HepG2 (cell line): ENCODE measurements around the gene HAGHL. TPM values are rescaled to one million over a fixed set of nuclear protein-coding genes. Genes with fewer than 3 reads are reported as not detected.

Source experiments
- CEBPB ChIP-seq: IDR thresholded peaks from 2 replicates; pipeline ENCODE4 v1.6.1; 2011; ENCODE audit warnings: low read depth, low read length, improper control_type of control experiment, borderline replicate concordance
- CEBPG ChIP-seq: IDR thresholded peaks from 2 replicates; pipeline ENCODE4 v1.6.1; 2016
- CHD2 ChIP-seq: IDR thresholded peaks from 2 replicates; pipeline ENCODE4 v1.6.1; 2011; ENCODE audit warnings: low read depth, low read length, improper control_type of control experiment
- DMAP1 ChIP-seq: IDR thresholded peaks from 2 replicates; pipeline ENCODE4 v1.6.1; 2016
- DPF2 ChIP-seq: sonication (generic); formaldehyde crosslinking; IDR thresholded peaks from 2 replicates; pipeline ENCODE4 v1.4.0; 2020; ENCODE audit warnings: mild to moderate bottlenecking, low read depth, missing genetic modification reagents, borderline replicate concordance
- FOXA1 ChIP-seq, 2 experiments: fragments of 450-650 bp in 1 of 2; sonication (generic) in 1 of 2; formaldehyde crosslinking in 1 of 2; IDR thresholded peaks; 2 replicates each; pipeline versions ENCODE4 v1.4.0 to v1.6.1; 2016 to 2020; ENCODE audit warnings: missing genetic modification reagents in 1 of 2
- RBM22 ChIP-seq: fragments of 200-400 bp; formaldehyde crosslinking; optimal IDR thresholded peaks from 2 replicates; pipeline ENCODE3; 2017; ENCODE audit warnings: mild to moderate bottlenecking, low read length, moderate library complexity
- TBX2 ChIP-seq: sonication (generic); formaldehyde crosslinking; IDR thresholded peaks from 2 replicates; pipeline ENCODE4 v1.5.0; 2020; ENCODE audit warnings: missing genetic modification reagents, mild to moderate bottlenecking, borderline replicate concordance
- TBX3 ChIP-seq: fragments of 450-650 bp; IDR thresholded peaks from 2 replicates; pipeline ENCODE4 v1.6.1; 2017; ENCODE audit warnings: antibody characterized with exemption, mild to moderate bottlenecking, inconsistent platforms, borderline replicate concordance
- ZBTB20 ChIP-seq: sonication (generic); formaldehyde crosslinking; IDR thresholded peaks from 2 replicates; pipeline ENCODE4 v1.8.1; 2023; ENCODE audit warnings: missing genetic modification reagents, low read depth, mild to moderate bottlenecking, borderline replicate concordance
- ZNF101 ChIP-seq: sonication (generic); formaldehyde crosslinking; IDR thresholded peaks from 2 replicates; pipeline ENCODE4 v1.4.0; 2020; ENCODE audit warnings: mild to moderate bottlenecking, low read depth, missing genetic modification reagents, borderline replicate concordance
- ZNF256 ChIP-seq: sonication (generic); formaldehyde crosslinking; conservative IDR thresholded peaks from 2 replicates; pipeline ENCODE4 v1.4.0; 2020; ENCODE audit warnings: missing genetic modification reagents
- ZNF317 ChIP-seq: sonication (generic); formaldehyde crosslinking; IDR thresholded peaks from 2 replicates; pipeline ENCODE4 v1.5.0; 2020; ENCODE audit warnings: mild to moderate bottlenecking, missing genetic modification reagents
- ZNF362 ChIP-seq: sonication (generic); formaldehyde crosslinking; IDR thresholded peaks from 2 replicates; pipeline ENCODE4 v1.4.0; 2020; ENCODE audit warnings: missing genetic modification reagents, mild to moderate bottlenecking, borderline replicate concordance
- ZNF564 ChIP-seq: sonication (generic); formaldehyde crosslinking; IDR thresholded peaks from 2 replicates; pipeline ENCODE4 v1.8.1; 2023; ENCODE audit warnings: mild to moderate bottlenecking, missing genetic modification reagents
- polyA plus RNA-seq, 8 experiments: library from polyadenylated mRNA; depleted of rRNA in 3 of 8; stranded (reverse) in 7 of 8; unstranded in 1 of 8; fragments of >200 nt; fragmentation: Illumina TruSeq in 4 of 8; extraction: Trizol in 4 of 8; gene quantifications; 2 replicates each; pipeline versions ENCODE4 v1.2.1 to v1.2.3, GENCODE V29; 2011 to 2016; ENCODE audit warnings: low read depth in 4 of 8, missing spikeins in 1 of 8, mixed read lengths in 1 of 8; ENCODE audit not compliant: insufficient read depth in 1 of 8
- total RNA-seq, 5 experiments: library from RNA; depleted of rRNA; stranded (reverse); fragments of >200 nt; fragmentation: Illumina TruSeq; extraction: Trizol; gene quantifications; 2 replicates each; pipeline ENCODE4 v1.2.3, GENCODE V29; 2016; ENCODE audit warnings: low read depth in 1 of 5
- TF ChIP-seq, protein P1 (sequence below): sonication (generic); formaldehyde crosslinking; IDR thresholded peaks from 2 replicates; pipeline ENCODE4 v1.5.0; 2020; ENCODE audit warnings: mild to moderate bottlenecking, missing genetic modification reagents, moderate library complexity
- TF ChIP-seq, protein P2 (sequence below): sonication (generic); formaldehyde crosslinking; IDR thresholded peaks from 2 replicates; pipeline ENCODE4 v1.4.0; 2020; ENCODE audit warnings: missing genetic modification reagents, borderline replicate concordance
- TF ChIP-seq, protein P3 (sequence below): sonication (generic); formaldehyde crosslinking; IDR thresholded peaks from 2 replicates; pipeline ENCODE4 v1.5.1; 2020; ENCODE audit warnings: mild to moderate bottlenecking, moderate library complexity, missing genetic modification reagents
- TF ChIP-seq, protein P4 (sequence below): sonication (generic); formaldehyde crosslinking; IDR thresholded peaks from 2 replicates; pipeline ENCODE4 v1.4.0; 2020; ENCODE audit warnings: mild to moderate bottlenecking, missing genetic modification reagents
- TF ChIP-seq, protein P5 (sequence below): sonication (generic); formaldehyde crosslinking; IDR thresholded peaks from 2 replicates; pipeline ENCODE4 v1.5.0; 2020; ENCODE audit warnings: missing genetic modification reagents

HAGHL gene
- total and polyA plus RNA-seq, 2 of the 13 experiments (the other 11 are each of a cell fraction or from before 2014, with no cell fraction given), result 3.4 to 8.4 TPM

DNA sequence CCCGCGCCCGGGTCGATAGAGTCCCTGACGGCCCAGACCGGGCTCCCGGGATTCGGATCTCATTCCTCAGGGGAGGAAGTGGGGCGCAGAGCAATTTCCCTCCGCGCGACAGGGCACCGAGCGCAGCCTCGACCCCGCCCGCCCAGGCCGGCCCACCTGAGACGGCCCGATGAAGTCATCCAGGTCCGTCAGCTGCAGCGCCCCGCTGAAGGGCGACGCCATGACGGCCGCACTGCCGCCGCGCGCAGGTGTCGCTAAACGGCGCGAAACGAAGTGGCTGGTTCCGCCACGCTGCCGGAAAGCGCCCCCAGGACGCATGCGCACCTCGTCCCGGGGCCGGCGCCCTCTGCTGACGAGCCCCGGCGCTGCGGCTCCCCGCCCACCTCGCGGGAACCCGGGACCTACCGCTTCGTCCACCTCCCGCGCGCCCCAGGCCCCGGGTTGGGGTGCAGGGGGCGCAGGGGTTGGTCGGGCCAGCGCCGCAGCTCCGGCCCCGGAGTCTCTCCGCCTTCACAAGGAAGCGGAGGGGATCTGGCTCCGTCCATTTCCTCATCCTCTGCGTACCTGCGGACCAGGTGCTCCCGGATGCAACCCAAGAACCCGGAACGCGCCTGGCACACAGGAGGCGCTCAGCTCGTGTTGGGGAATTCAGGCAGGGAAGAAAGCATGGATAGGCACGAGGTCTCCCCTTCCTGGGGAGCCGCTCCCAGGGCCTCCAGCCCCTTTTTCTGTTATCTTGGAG lies 14.0 kb downstream of the HAGHL start, which contains the start of gene CIAO3 (continued):
- TF ChIP-seq CHD2 (peak; percentile 71), TBX3 (peak; percentile 32; the same call in 1 of the 2 replicates), FOXA1 (IDR thresholded peaks at IDR 0.05) (no peak), FOXA1 (CRISPR knock-in tag; IDR thresholded peaks at IDR 0.05) (no peak), DPF2 (CRISPR knock-in tag) (no peak), ZNF256 (CRISPR knock-in tag) (0 out of 2 replicates have a peak, but pooled peaks have one; percentile 32), CEBPB (no peak), ZNF317 (CRISPR knock-in tag) (0 out of 2 replicates have a peak, but pooled peaks have one; percentile 19), DMAP1 (CRISPR knock-in tag) (0 out of 2 replicates have a peak, but pooled peaks have one; percentile 59), ZBTB20 (CRISPR knock-in tag) (peak; percentile 43; the same call in 1 of the 2 replicates), ZNF564 (CRISPR knock-in tag) (peak; percentile 60; the same call in 1 of the 2 replicates), ZNF362 (CRISPR knock-in tag) (peak; percentile 51; the same call in 1 of the 2 replicates), ZNF101 (CRISPR knock-in tag) (no peak), RBM22 (no peak), CEBPG (CRISPR knock-in tag) (peak; percentile 57), TBX2 (peak; percentile 87)
- TF ChIP-seq, protein P1, sequence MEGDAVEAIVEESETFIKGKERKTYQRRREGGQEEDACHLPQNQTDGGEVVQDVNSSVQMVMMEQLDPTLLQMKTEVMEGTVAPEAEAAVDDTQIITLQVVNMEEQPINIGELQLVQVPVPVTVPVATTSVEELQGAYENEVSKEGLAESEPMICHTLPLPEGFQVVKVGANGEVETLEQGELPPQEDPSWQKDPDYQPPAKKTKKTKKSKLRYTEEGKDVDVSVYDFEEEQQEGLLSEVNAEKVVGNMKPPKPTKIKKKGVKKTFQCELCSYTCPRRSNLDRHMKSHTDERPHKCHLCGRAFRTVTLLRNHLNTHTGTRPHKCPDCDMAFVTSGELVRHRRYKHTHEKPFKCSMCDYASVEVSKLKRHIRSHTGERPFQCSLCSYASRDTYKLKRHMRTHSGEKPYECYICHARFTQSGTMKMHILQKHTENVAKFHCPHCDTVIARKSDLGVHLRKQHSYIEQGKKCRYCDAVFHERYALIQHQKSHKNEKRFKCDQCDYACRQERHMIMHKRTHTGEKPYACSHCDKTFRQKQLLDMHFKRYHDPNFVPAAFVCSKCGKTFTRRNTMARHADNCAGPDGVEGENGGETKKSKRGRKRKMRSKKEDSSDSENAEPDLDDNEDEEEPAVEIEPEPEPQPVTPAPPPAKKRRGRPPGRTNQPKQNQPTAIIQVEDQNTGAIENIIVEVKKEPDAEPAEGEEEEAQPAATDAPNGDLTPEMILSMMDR (CRISPR knock-in tag), result peak; percentile 94
- TF ChIP-seq, protein P2, sequence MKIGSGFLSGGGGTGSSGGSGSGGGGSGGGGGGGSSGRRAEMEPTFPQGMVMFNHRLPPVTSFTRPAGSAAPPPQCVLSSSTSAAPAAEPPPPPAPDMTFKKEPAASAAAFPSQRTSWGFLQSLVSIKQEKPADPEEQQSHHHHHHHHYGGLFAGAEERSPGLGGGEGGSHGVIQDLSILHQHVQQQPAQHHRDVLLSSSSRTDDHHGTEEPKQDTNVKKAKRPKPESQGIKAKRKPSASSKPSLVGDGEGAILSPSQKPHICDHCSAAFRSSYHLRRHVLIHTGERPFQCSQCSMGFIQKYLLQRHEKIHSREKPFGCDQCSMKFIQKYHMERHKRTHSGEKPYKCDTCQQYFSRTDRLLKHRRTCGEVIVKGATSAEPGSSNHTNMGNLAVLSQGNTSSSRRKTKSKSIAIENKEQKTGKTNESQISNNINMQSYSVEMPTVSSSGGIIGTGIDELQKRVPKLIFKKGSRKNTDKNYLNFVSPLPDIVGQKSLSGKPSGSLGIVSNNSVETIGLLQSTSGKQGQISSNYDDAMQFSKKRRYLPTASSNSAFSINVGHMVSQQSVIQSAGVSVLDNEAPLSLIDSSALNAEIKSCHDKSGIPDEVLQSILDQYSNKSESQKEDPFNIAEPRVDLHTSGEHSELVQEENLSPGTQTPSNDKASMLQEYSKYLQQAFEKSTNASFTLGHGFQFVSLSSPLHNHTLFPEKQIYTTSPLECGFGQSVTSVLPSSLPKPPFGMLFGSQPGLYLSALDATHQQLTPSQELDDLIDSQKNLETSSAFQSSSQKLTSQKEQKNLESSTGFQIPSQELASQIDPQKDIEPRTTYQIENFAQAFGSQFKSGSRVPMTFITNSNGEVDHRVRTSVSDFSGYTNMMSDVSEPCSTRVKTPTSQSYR (CRISPR knock-in tag), result no peak
- TF ChIP-seq, protein P3, sequence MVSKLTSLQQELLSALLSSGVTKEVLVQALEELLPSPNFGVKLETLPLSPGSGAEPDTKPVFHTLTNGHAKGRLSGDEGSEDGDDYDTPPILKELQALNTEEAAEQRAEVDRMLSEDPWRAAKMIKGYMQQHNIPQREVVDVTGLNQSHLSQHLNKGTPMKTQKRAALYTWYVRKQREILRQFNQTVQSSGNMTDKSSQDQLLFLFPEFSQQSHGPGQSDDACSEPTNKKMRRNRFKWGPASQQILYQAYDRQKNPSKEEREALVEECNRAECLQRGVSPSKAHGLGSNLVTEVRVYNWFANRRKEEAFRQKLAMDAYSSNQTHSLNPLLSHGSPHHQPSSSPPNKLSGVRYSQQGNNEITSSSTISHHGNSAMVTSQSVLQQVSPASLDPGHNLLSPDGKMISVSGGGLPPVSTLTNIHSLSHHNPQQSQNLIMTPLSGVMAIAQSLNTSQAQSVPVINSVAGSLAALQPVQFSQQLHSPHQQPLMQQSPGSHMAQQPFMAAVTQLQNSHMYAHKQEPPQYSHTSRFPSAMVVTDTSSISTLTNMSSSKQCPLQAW (CRISPR knock-in tag), result peak; percentile 47; the same call in 1 of the 2 replicates
- TF ChIP-seq, protein P4, sequence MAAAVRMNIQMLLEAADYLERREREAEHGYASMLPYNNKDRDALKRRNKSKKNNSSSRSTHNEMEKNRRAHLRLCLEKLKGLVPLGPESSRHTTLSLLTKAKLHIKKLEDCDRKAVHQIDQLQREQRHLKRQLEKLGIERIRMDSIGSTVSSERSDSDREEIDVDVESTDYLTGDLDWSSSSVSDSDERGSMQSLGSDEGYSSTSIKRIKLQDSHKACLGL (CRISPR knock-in tag), result peak; percentile 80
- TF ChIP-seq, protein P5, sequence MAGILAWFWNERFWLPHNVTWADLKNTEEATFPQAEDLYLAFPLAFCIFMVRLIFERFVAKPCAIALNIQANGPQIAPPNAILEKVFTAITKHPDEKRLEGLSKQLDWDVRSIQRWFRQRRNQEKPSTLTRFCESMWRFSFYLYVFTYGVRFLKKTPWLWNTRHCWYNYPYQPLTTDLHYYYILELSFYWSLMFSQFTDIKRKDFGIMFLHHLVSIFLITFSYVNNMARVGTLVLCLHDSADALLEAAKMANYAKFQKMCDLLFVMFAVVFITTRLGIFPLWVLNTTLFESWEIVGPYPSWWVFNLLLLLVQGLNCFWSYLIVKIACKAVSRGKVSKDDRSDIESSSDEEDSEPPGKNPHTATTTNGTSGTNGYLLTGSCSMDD (CRISPR knock-in tag), result no peak
